Measurements from ENCODE around the gene RAB36. TPM values are rescaled to one million over a fixed set of nuclear protein-coding genes. Genes with fewer than 3 reads are reported as not detected.

Gene RAB36
- total RNA-seq, 4 donors from 2014 or later, result 8.8 to 28.7 (median 14.7) TPM

DNA sequence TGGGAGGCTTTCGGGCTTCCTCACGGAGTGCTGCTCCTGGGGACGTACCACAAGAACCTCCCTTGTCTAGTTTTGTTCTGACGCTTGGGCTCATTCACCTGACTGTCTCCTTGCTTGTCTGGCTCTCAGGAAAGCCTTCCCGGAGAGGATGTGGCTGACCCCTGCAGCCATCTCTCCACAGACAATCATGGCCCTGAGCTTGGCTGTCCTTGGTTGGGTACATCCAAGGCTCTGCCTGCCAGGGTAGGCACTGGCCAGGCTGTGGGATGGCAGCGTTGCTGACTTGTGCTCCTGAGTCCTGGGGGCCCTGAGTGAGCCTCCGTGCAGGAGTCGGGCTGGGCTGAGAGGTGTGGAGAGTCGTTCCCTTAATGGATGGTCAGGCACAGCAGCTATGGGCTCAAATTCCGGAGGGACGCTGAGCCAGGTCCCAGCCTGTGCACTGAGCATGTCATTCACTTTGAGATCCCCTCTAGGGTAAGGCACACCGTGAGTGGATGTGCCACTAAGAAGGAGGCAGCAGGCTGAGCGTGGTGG lies 67.8 kb downstream of the RAB36 start:
- no peak for DNase-seq
- Histone ChIP-seq H3K27ac (no peak overlapping the region), H3K36me3 (no peaks in the 10 kb centered on the region), H3K4me1 (peaks cover 0 to 5% of the 10 kb centered on the region in 2 donors), H3K27me3 (no peaks in the 10 kb centered on the region), H3K4me3 (no peak overlapping the region), H3K9me3 (no peaks in the 10 kb centered on the region)
- intact Hi-C loops (cut with DNase I; ENCODE audit: low total_unique reads), result no loop called here
- TF ChIP-seq POLR2A (IDR thresholded peaks at IDR 0.05) (no peak), CTCF (IDR thresholded peaks at IDR 0.05) (no peak)

DNA sequence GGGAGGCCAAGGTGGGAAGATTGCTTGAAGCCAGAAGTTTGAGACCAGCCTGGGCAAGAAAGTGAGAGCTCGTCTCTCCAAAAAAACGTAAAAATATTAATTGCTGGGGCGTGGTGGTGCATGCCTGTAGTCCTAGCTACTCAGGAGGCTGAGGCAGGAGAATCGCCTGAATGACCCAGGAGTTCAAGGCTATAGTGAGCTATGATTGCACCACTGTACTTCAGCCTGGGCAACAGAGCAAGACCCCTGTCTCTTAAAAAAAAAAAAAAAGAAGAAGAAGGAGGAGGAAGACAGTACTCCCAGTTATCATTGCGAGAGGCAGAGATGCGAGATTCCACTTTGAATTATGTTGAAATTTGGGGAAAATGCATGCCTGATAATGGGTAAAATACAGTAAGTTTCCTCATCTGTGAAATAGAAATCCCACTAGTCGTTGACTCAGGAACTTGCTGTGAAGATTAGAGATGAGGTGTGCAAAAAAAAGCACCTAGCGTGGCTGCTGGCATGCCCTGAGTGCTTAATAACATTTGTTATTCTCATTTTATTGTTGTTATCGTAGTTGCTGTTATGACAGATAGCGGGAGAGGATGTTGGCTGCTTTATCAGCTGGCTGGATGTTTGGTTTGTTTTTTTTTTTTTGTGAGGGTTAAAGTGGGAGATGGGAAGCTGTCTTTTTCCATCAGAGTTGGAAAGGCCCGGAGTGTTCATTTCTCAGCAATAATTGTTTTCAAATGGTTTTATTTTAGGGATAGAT lies 68.5 kb downstream of the RAB36 start:
- Histone ChIP-seq H3K4me1 (peaks cover 0 to 5% of the 10 kb centered on the region in 2 donors), H3K27me3 (no peaks in the 10 kb centered on the region), H3K27ac (peak overlapping the region in 1 of 2 donors; percentile 62), H3K4me3 (no peak overlapping the region), H3K36me3 (no peaks in the 10 kb centered on the region), H3K9me3 (no peaks in the 10 kb centered on the region)
- no peak for TF ChIP-seq CTCF (IDR thresholded peaks at IDR 0.05)
- no peak for TF ChIP-seq POLR2A (IDR thresholded peaks at IDR 0.05)
- no peak for DNase-seq
- intact Hi-C loops (cut with DNase I; ENCODE audit: low total_unique reads), result no loop called here

Small RNA genes within 50 kb of the gene (small RNA-seq; reads per million reads assigned to genes)
- gene BCRP8 (not detected), gene RF00017 (not detected), gene RF00066 (not detected)

Other genes starting within 250 kb of the RAB36 start
- 10 to 100 TPM in 2 of 4 donors, 1 to 10 TPM in 2; 5.6 to 21.6 (median 12.1) TPM for gene GNAZ, start 75.0 kb upstream of the RAB36 start, total RNA-seq
- gene RSPH14, start 3.5 kb upstream of the RAB36 start, total RNA-seq, result 1 to 10 TPM in 2 of 4 donors, not detected in 2; 1.9 to 3.1 TPM
- 10 to 100 TPM; 10.6 to 93.3 (median 28.3) TPM for gene BCR, start 35.0 kb downstream of the RAB36 start, total RNA-seq